SK-N-SH (cell line): ENCODE results near the gene MYB. TPM values are rescaled to one million over a fixed set of nuclear protein-coding genes. Genes with fewer than 3 reads are reported as not detected.

ENCODE experiments used
- CTCF ChIA-PET: fragments of 300-600, 350-600 bp; formaldehyde crosslinking; extraction: SDS; loops from one replicate; lab custom pipeline; 2021; lab: Yijun Ruan, JAX
- POLR2A ChIA-PET: fragments of 350-600 bp; sonication (Branson Sonifier 250); formaldehyde crosslinking; extraction: SDS; loops from one replicate; lab custom pipeline; 2020; ENCODE audit warnings: antibody characterized with exemption, inconsistent platforms; lab: Yijun Ruan, JAX
- DNase-seq: peaks from one replicate; pipeline ENCODE4 v3.0.0; 2012
- H2AFZ ChIP-seq: fragments of 200-600 bp; sonication (generic); 2 replicates; pipeline ENCODE4 v1.8.1; 2016; ENCODE audit warnings: antibody characterized with exemption, mild to moderate bottlenecking, low read depth
- H3F3A ChIP-seq: fragments of 200-600 bp; sonication (generic); replicated peaks from 2 replicates; pipeline ENCODE3; 2016; ENCODE audit warnings: antibody characterized with exemption, mild to moderate bottlenecking; ENCODE audit not compliant: insufficient read depth
- H3K27ac ChIP-seq, 2 experiments: fragments of 200-500 bp in 1 of 2; fragments of 200-600 bp in 1 of 2; sonication (Bioruptor generic) in 1 of 2; sonication (generic), shearing (Covaris generic) in 1 of 2; 2 replicates each; pipeline versions ENCODE4 v1.5.1 to v1.6.1; 2014 to 2016; ENCODE audit warnings: low read depth in 2 of 2, inconsistent platforms in 1 of 2, low read length in 1 of 2, mild to moderate bottlenecking in 1 of 2, mixed read lengths in 1 of 2
- H3K27me3 ChIP-seq: fragments of 200-600 bp; sonication (generic), shearing (Covaris generic); 2 replicates; pipeline ENCODE4 v1.6.1; 2016; ENCODE audit warnings: mixed run types; ENCODE audit not compliant: insufficient read depth
- H3K36me3 ChIP-seq, 2 experiments: fragments of 200-500 bp in 1 of 2; fragments of 200-600 bp in 1 of 2; sonication (Bioruptor generic) in 1 of 2; sonication (generic) in 1 of 2; replicated peaks in 1 of 2; 2 replicates each; pipeline versions ENCODE3 to v1.5.1; 2014 to 2016; ENCODE audit warnings: low read length in 1 of 2, mild to moderate bottlenecking in 1 of 2; ENCODE audit not compliant: insufficient read depth in 2 of 2, control insufficient read depth in 1 of 2
- H3K4me1 ChIP-seq, 2 experiments: fragments of 200-500 bp in 1 of 2; fragments of 200-600 bp in 1 of 2; sonication (Bioruptor generic) in 1 of 2; sonication (generic), shearing (Covaris generic) in 1 of 2; 2 replicates each; pipeline versions ENCODE4 v1.5.1 to v1.6.1; 2014 to 2016; ENCODE audit warnings: low read depth in 1 of 2, low read length in 1 of 2, mixed run types in 1 of 2; ENCODE audit not compliant: insufficient read depth in 2 of 2, control insufficient read depth in 1 of 2
- H3K4me2 ChIP-seq: fragments of 200-600 bp; sonication (generic), shearing (Covaris generic); 2 replicates; pipeline ENCODE4 v1.6.1; 2017; ENCODE audit warnings: mixed run types
- H3K4me3 ChIP-seq, 2 experiments: fragments of 200-500 bp in 1 of 2; fragments of 200-600 bp in 1 of 2; sonication (Bioruptor generic) in 1 of 2; sonication (generic), shearing (Covaris generic) in 1 of 2; 2 replicates each; pipeline versions ENCODE4 v1.5.1 to v1.8.1; 2014 to 2016; ENCODE audit warnings: low read depth in 2 of 2, inconsistent platforms in 1 of 2, low read length in 1 of 2, mild to moderate bottlenecking in 1 of 2, mixed read lengths in 1 of 2, moderate library complexity in 1 of 2
- H3K79me2 ChIP-seq: fragments of 200-600 bp; sonication (generic); 2 replicates; pipeline ENCODE4 v1.8.1; 2017; ENCODE audit warnings: mild to moderate bottlenecking; ENCODE audit not compliant: insufficient read depth
- H3K9ac ChIP-seq: fragments of 200-600 bp; sonication (generic); 2 replicates; pipeline ENCODE4 v1.6.1; 2017; ENCODE audit warnings: mixed run types
- H3K9me2 ChIP-seq: fragments of 200-600 bp; sonication (generic); 2 replicates; pipeline ENCODE4 v1.6.1; 2017; ENCODE audit warnings: mixed run types
- H3K9me3 ChIP-seq: fragments of 200-600 bp; sonication (generic); 2 replicates; pipeline ENCODE4 v1.6.1; 2017; ENCODE audit warnings: mixed run types, mild to moderate bottlenecking, moderate library complexity
- H4K20me1 ChIP-seq: fragments of 200-600 bp; sonication (generic); 2 replicates; pipeline ENCODE4 v1.6.1; 2017; ENCODE audit warnings: mild to moderate bottlenecking, mixed run types; ENCODE audit not compliant: insufficient read depth
- CHD2 ChIP-seq: fragments of 150-350 bp; IDR thresholded peaks from 2 replicates; pipeline ENCODE4 v1.6.1; 2018; ENCODE audit warnings: low read length; ENCODE audit not compliant: partially characterized antibody
- EZH2phosphoT487 ChIP-seq: fragments of 200-600 bp; sonication (generic); IDR thresholded peaks from 2 replicates; pipeline ENCODE4 v1.6.1; 2017; ENCODE audit warnings: low read depth, mixed run types, mild to moderate bottlenecking, antibody characterized with exemption, moderate library complexity, borderline replicate concordance
- PBX3 ChIP-seq: IDR thresholded peaks from 2 replicates; pipeline ENCODE4; 2012
- POLR2AphosphoS5 ChIP-seq: IDR thresholded peaks from 2 replicates; pipeline ENCODE4 v1.6.1; 2012; ENCODE audit warnings: low read depth, low read length
- RFX5 ChIP-seq: IDR thresholded peaks from 2 replicates; pipeline ENCODE4 v1.6.1; 2012; ENCODE audit warnings: mild to moderate bottlenecking, improper control_type of control experiment, low read length
- SMC3 ChIP-seq: IDR thresholded peaks from 2 replicates; pipeline ENCODE4 v1.6.1; 2012; ENCODE audit warnings: low read depth, low read length, improper control_type of control experiment
- TAF1 ChIP-seq: IDR thresholded peaks from 2 replicates; pipeline ENCODE4 v1.6.1; 2012; ENCODE audit warnings: low read depth, mild to moderate bottlenecking, low read length, moderate library complexity, borderline replicate concordance
- TCF12 ChIP-seq: IDR thresholded peaks from 2 replicates; pipeline ENCODE4 v1.4.0; 2012
- USF1 ChIP-seq: IDR thresholded peaks from 2 replicates; pipeline ENCODE4 v1.4.0; 2012; ENCODE audit warnings: low read depth, borderline replicate concordance
- ZBTB33 ChIP-seq: IDR thresholded peaks from 2 replicates; pipeline ENCODE4 v1.4.0; 2012; ENCODE audit warnings: low read depth, borderline replicate concordance
- WGBS: methylation state at CpG from one replicate; pipeline ENCODE4 v1.1.6; 2017; ENCODE audit warnings: low lambda C conversion rate; 5-methylcytosine and 5-hydroxymethylcytosine counted together
- polyA plus RNA-seq, 3 experiments: library from polyadenylated mRNA; depleted of rRNA; stranded (reverse); fragments of >200 nt; gene quantifications; 2 replicates each; pipeline ENCODE4 v1.2.3, GENCODE V29; 2012

The MYB gene
- polyA plus RNA-seq, 1 of the 3 experiments (the other 2 are of a cell fraction): 0.85 TPM

GRCh38 chr6:135236319-135236718 lies 55.2 kb downstream of the MYB start:
- H3K79me2 ChIP-seq: no peaks in the 10 kb centered on the region
- no peaks in the 10 kb centered on the region for H3K9me3 ChIP-seq
- no peak overlapping the region for H3K9ac ChIP-seq
- no peaks in the 10 kb centered on the region for H4K20me1 ChIP-seq
- no peak overlapping the region for H3K27ac ChIP-seq
- H2AFZ ChIP-seq: no peak overlapping the region
- no peaks in the 10 kb centered on the region for H3K9me2 ChIP-seq
- TF ChIP-seq TCF12 (no peak), EZH2phosphoT487 (no peak), CHD2 (no peak), TAF1 (no peak), ZBTB33 (no peak), USF1 (no peak)
- TF ChIP-seq, all 33 proteins: peak for 0
- Histone ChIP-seq H3K4me3 (no peak overlapping the region), H3K36me3 (no peaks in the 10 kb centered on the region), H3K27me3 (no peaks in the 10 kb centered on the region), H3K4me2 (no peak overlapping the region), H3F3A (peaks cover 4% of the 10 kb centered on the region), H3K4me1 (peaks cover 0 to 3% of the 10 kb centered on the region in 2 experiments; a peak in 1 of 4 replicates)
- ChIA-PET CTCF (no interaction called here), POLR2A (no interaction called here)
- no peak for DNase-seq
- 92% methylated on average over 1 of the region's 1 CpG for WGBS

GRCh38 chr6:135236732-135237131 lies 55.6 kb downstream of the MYB start:
- no peaks in the 10 kb centered on the region for H3K27me3 ChIP-seq
- no peaks in the 10 kb centered on the region for H4K20me1 ChIP-seq
- H3K9me2 ChIP-seq: no peaks in the 10 kb centered on the region
- WGBS: 76% methylated on average over 6 of the region's 6 CpGs
- H3K4me2 ChIP-seq: no peak overlapping the region
- no peak overlapping the region for H3K9ac ChIP-seq
- H3F3A ChIP-seq: peaks cover 2% of the 10 kb centered on the region
- POLR2A ChIA-PET: no interaction called here
- H3K27ac ChIP-seq: no peak overlapping the region
- CTCF ChIA-PET: no interaction called here
- TF ChIP-seq POLR2AphosphoS5 (no peak), SMC3 (no peak), PBX3 (no peak), RFX5 (no peak)
- H3K4me3 ChIP-seq: no peak overlapping the region
- no peaks in the 10 kb centered on the region for H3K36me3 ChIP-seq
- H3K9me3 ChIP-seq: no peaks in the 10 kb centered on the region
- H2AFZ ChIP-seq: no peak overlapping the region
- peaks cover 0 to 3% of the 10 kb centered on the region in 2 experiments; a peak in 1 of 4 replicates for H3K4me1 ChIP-seq
- H3K79me2 ChIP-seq: no peaks in the 10 kb centered on the region
- no peak for DNase-seq
